T-helper 17 cell (primary cell): ENCODE measurements around the gene ACAN. TPM values are rescaled to one million over a fixed set of nuclear protein-coding genes. Genes with fewer than 3 reads are reported as not detected.

Source experiments
- ATAC-seq: fragments of 150-1000 bp; cut with Tn5 transposase; 2 replicates; pipeline ENCODE4 v1.10.0; 2021; ENCODE audit warnings: mild to moderate bottlenecking, moderate library complexity
- DNase-seq, 3 donors: peaks; one replicate each; pipeline versions ENCODE4 v3.0.0 to v3.0.0-alpha.2; 2020 to 2021
- H3K9me3 ChIP-seq: one replicate; pipeline ENCODE4 v1.7.0; 2013; ENCODE audit warnings: low read length, mild to moderate bottlenecking; ENCODE audit not compliant: control insufficient read depth, poor library complexity, severe bottlenecking
- H3K27ac Mint-ChIP-seq: one replicate; pipeline ENCODE4 v1.8.0; 2022; ENCODE audit warnings: mild to moderate bottlenecking, moderate library complexity, mixed read lengths
- H3K27me3 Mint-ChIP-seq: one replicate; pipeline ENCODE4 v1.8.0; 2022; ENCODE audit warnings: mixed read lengths
- H3K36me3 Mint-ChIP-seq: one replicate; pipeline ENCODE4 v1.8.0; 2022; ENCODE audit warnings: low read depth, mixed read lengths
- H3K4me1 Mint-ChIP-seq: one replicate; pipeline ENCODE4 v1.8.0; 2022; ENCODE audit warnings: mild to moderate bottlenecking, mixed read lengths
- H3K4me3 Mint-ChIP-seq: one replicate; pipeline ENCODE4 v1.8.0; 2022; ENCODE audit warnings: mild to moderate bottlenecking, moderate library complexity, mixed read lengths
- total RNA-seq, 4 donors: library from RNA in 2 of 4; stranded (reverse) in 2 of 4; gene quantifications; one replicate each; pipeline ENCODE4 v1.2.3 and lab custom pipeline; 2022 to 2026

Gene ACAN
- total RNA-seq (not detected), total RNA-seq (lab: John Stamatoyannopoulos, UW) (0 reads per million in 2 donors)

DNA sequence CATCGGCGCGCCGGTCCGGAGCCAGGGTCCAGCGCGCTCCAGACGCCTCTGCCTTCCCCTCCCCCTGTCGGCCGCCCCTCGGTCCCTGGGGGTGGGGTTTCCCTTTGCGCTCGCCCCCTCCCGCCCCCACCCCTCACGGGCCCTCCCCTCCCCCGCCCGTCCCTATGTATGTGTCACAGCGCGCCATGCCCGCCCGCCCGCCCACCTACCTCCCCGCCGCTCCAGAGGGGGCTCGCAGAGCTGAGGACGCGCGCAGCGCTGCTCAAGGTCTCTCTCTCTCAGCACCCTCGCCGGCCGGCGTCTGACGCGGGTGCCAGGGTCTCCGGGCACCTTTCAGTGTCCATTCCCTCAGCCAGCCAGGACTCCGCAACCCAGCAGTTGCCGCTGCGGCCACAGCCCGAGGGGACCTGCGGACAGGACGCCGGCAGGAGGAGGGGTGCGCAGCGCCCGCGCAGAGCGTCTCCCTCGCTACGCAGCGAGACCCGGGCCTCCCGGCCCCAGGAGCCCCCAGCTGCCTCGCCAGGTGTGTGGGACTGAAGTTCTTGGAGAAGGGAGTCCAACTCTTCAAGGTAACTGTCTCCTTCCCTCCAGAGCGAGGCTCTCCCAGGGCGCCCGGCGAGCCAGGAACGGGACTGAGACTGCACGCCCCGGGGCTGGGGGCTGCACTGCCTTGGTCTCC lies at the start of gene ACAN:
Gene ACAN, plus strand, starts transcription at position 196 of the 679 bp plus-strand sequence. CDS start 32,771 bp downstream, outside the sequence.
- Mint-ChIP-seq H3K4me3 (peak within 1 kb of the TSS; percentile 79), H3K4me1 (peaks cover 8% of the 10 kb centered on the region), H3K27ac (no peak within 1 kb of the TSS), H3K36me3 (peaks cover 8% of the 10 kb centered on the region), H3K27me3 (peaks cover 84% of the 10 kb centered on the region)
- H3K9me3 ChIP-seq = no peaks in the 10 kb centered on the region
- ATAC-seq = no peak
- DNase-seq = no peak

DNA sequence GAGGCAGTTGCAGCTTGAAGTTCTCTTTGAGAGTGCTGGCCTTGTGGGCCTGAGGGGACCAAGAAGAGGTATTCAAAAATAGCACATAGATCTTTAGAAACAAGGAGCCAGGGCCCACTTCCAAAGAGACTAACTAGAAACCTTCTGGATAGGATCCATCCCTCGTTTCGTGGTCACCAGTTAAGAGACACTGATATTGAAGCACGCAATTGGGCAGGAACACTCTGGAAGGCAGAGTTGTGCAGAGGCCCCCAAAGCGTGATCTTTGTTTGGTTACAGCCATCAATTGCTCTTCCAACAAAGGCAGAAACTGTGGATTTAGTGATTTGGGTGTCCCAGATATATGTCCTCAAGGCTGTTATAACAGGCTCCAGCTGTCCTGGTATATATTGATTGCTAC lies 46.7 kb upstream of the ACAN start:
- DNase-seq (no peak), ATAC-seq (no peak)
- no peak overlapping the region for H3K4me3 Mint-ChIP-seq
- H3K9me3 ChIP-seq = no peaks in the 10 kb centered on the region
- H3K27ac Mint-ChIP-seq = no peak overlapping the region
- peaks cover 24% of the 10 kb centered on the region for H3K27me3 Mint-ChIP-seq
- no peaks in the 10 kb centered on the region for H3K36me3 Mint-ChIP-seq
- no peaks in the 10 kb centered on the region for H3K4me1 Mint-ChIP-seq

DNA sequence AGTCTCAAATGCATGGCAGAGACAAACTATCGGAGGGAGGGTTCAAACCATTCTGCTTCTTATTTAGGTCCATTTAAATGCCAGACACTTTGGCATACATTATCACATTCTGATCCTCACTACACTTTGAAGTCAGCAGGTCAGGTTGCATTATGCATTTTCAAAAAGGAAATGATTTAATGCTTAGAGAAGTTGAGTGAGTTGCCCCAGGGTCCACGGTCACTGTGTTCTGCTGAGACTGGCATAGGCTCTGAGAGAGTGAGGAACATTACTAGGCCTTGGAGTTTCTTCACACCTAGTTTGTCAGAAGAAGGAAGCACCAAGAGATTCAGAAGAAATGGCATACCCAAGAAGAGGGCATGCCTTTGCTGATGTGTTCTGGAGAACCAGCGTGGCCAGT lies 46.3 kb upstream of the ACAN start:
- Mint-ChIP-seq H3K27ac (no peak overlapping the region), H3K4me3 (no peak overlapping the region), H3K27me3 (peaks cover 26% of the 10 kb centered on the region), H3K4me1 (no peaks in the 10 kb centered on the region), H3K36me3 (no peaks in the 10 kb centered on the region)
- ATAC-seq = no peak
- DNase-seq = no peak
- no peaks in the 10 kb centered on the region for H3K9me3 ChIP-seq

DNA sequence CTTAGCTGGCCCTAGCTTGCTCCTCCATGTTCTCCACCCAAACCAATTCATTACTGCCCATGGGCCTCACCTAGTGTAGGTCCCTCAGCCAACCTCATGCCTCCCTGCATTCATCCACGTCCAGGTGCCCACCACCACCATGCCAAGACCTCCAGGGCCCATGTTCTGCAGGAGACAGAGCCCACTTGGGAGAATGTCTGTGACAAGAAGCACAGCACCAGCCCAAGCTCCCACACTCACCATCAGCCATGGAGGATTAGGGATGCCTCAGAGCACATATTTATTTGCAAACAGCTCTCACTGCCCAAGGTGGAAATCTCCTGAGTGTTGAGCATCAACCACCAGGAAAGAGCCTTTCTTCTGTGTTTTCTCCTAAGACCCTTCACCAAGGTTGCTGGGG lies 43.4 kb upstream of the ACAN start:
- Mint-ChIP-seq H3K4me3 (no peak overlapping the region), H3K36me3 (no peaks in the 10 kb centered on the region)
- no peak for DNase-seq

DNA sequence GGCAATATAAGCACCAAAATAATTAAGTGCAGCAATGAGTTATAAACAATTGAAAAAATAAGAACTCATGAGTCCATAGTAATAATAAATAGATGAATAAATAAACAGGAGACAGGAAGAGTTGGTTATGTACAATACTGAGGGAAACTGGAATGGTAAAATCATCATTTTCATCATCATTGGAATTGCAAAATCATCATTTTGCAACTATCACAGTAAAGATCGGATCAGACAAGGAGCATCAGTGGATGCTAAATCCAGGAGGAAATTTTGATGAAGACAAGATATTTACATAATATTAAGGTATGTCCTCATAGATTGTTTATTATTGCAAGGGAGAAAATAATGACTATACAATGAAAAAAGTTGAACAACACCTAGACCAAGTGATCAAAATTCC lies 38.8 kb upstream of the ACAN start:
- ATAC-seq = no peak
- Mint-ChIP-seq H3K27me3 (peaks cover 21% of the 10 kb centered on the region), H3K4me3 (no peak overlapping the region)

More for the DNA sequence above, 43.4 kb upstream of the ACAN start:
- Mint-ChIP-seq H3K4me1 (no peaks in the 10 kb centered on the region), H3K27ac (no peak overlapping the region), H3K27me3 (peaks cover 25% of the 10 kb centered on the region)
- ATAC-seq = no peak
- H3K9me3 ChIP-seq = no peaks in the 10 kb centered on the region

DNA sequence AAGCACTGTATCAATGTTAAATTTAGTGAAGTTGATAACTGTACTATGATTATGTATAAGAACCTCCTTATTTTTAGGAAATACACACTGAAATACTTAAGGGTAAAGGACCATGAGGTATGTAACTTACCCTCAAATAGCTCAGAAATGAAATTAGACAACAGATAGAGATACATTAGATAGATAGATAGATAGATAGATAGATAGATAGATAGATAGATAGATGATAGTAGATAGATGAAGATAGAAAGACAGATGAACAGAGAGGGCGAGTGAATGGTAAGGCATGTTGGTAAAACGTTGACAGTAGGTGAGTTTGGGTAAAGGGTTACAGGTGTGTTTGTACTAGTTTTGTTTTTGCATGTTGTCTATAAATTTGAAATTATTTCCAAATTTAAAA lies 38.0 kb upstream of the ACAN start:
- H3K4me1 Mint-ChIP-seq = no peaks in the 10 kb centered on the region
- DNase-seq (no peak), ATAC-seq (no peak)
- no peak overlapping the region for H3K27ac Mint-ChIP-seq
- peaks cover 25% of the 10 kb centered on the region for H3K27me3 Mint-ChIP-seq
- H3K4me3 Mint-ChIP-seq = no peak overlapping the region
- no peaks in the 10 kb centered on the region for H3K9me3 ChIP-seq
- no peaks in the 10 kb centered on the region for H3K36me3 Mint-ChIP-seq

More for the DNA sequence above, 38.8 kb upstream of the ACAN start:
- DNase-seq = no peak
- Mint-ChIP-seq H3K27ac (no peak overlapping the region), H3K4me1 (no peaks in the 10 kb centered on the region), H3K36me3 (no peaks in the 10 kb centered on the region)
- H3K9me3 ChIP-seq = no peaks in the 10 kb centered on the region

DNA sequence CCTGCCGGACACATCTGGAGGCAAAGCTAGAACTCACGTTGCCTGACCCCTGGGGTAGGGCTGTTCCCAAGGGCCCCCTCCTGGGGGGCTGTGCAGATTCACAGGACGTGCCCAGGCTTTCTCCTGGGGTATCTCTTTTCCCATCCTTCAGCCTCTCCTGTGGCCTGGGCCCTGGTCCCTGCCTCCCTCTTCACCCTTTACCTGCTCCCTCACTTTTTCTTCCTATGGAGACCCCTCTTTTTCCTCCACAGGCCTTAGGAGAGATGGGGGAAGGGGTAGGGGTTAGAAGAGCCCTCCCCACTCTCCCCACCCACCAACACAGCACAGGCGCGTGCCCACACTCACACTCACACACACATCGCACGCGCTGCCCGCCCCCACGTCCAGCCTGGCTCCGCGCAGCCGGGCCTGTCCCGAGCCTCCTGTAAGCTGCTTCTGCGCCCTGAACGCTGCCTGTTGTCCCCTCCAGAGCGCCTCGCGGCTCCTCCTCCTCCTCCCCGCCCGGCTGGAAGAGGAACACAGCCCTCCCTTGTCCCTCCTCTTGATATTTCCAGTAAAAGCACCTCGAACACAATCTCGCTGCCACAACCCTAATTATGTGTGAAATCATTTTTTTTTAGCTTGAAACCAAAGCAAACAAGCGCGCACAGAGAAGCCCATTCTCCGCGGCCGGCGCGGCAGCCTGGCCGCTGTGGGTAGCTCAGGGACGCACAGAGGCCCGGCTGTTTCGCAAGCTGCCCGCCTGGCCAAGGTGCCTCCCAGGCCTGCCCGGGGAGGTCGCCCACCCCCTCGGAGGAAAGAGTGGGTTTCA lies 33.9 kb upstream of the ACAN start:
- no peak overlapping the region for H3K27ac Mint-ChIP-seq
- ATAC-seq (no peak), DNase-seq (no peak)
- H3K27me3 Mint-ChIP-seq = peaks cover 27% of the 10 kb centered on the region
- no peaks in the 10 kb centered on the region for H3K4me1 Mint-ChIP-seq
- H3K9me3 ChIP-seq = no peaks in the 10 kb centered on the region
- H3K4me3 Mint-ChIP-seq = no peak overlapping the region
- peaks cover 2% of the 10 kb centered on the region for H3K36me3 Mint-ChIP-seq

DNA sequence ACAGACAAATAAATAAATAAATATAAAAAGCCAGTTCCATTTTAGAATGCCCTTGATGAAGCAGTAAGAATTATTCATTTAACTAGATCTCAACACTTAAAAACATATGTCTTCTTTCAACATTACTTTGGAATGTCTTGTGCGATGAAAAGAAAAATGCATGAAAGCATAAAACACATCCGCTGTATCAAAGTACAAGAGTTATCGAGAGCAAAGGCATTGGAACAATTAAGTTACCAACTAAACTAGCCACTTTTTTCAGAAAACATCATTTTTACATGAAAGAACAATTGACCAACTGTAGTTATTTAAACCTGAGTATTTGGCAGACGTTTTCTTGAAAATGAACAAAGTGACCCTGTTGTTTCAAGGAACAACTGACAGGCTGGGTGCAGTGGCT lies 27.5 kb upstream of the ACAN start:
- peaks cover 2% of the 10 kb centered on the region for H3K9me3 ChIP-seq
- no peak for DNase-seq
- H3K4me3 Mint-ChIP-seq = no peak overlapping the region
- H3K36me3 Mint-ChIP-seq = peaks cover 2% of the 10 kb centered on the region
- no peak for ATAC-seq
- no peak overlapping the region for H3K27ac Mint-ChIP-seq
- peaks cover 26% of the 10 kb centered on the region for H3K27me3 Mint-ChIP-seq
- no peaks in the 10 kb centered on the region for H3K4me1 Mint-ChIP-seq

DNA sequence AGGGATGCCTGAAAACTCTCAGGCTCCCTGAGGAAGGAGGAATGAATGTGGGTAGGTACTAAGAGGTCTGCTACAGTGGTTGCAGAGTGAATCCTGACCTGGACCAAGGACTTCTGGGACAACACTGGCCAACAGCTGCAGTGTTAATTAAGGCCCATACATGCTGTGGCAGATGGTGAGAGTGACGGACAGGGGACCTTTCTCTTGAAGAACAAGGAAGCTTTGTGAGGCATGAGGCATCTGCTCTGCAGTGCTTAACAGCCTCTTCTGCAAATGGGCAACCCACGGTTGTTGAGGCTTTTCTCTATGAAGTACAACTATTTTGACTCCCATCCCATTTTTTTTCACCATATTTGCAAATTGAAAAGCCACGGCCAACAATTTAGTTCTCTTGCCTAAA lies 26.6 kb upstream of the ACAN start:
- peaks cover 2% of the 10 kb centered on the region for H3K9me3 ChIP-seq
- DNase-seq (no peak), ATAC-seq (no peak)
- no peaks in the 10 kb centered on the region for H3K4me1 Mint-ChIP-seq
- no peak overlapping the region for H3K27ac Mint-ChIP-seq
- no peak overlapping the region for H3K4me3 Mint-ChIP-seq
- H3K27me3 Mint-ChIP-seq = peaks cover 24% of the 10 kb centered on the region
- H3K36me3 Mint-ChIP-seq = peaks cover 2% of the 10 kb centered on the region

DNA sequence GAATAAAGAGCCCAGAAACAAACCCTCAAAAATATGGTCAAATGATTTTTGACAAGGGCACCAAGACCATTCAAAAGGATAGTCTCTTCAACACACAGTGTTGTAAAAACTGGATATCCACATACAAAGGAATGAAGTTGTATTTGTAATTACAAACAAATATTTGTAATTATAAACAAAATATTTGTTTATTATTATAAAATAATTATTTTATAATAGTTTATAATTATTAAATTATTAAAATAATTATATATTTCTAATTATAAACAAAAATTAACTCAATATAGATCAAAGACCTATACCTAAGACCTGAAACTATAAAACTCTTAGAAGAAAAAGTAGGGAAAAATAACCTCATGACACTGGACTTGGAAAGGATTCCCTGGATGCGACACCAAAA lies 23.3 kb upstream of the ACAN start:
- no peaks in the 10 kb centered on the region for H3K36me3 Mint-ChIP-seq
- H3K4me1 Mint-ChIP-seq = no peaks in the 10 kb centered on the region

DNA sequence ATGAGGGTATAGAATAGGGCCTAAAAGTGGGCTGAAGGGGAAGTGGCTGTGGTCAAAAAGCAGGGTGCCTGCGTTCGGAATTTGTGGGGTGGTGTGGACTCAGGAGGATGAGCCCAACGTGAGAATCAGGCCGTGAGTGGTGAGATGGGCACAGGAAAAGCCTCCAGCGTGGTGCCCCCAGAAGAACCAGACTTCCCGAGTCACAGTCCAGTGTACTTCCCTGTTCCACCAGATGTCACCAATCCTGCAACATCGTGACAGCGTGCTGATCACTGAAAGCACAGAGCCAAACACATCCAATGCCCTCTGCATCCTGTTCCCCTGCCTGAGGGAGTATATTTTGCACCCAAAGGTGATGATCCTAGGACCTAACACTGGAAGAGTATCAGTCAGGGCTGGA lies 20.8 kb upstream of the ACAN start:
- H3K4me1 Mint-ChIP-seq = no peaks in the 10 kb centered on the region
- H3K36me3 Mint-ChIP-seq = no peaks in the 10 kb centered on the region
- DNase-seq (no peak), ATAC-seq (no peak)
- H3K4me3 Mint-ChIP-seq = no peak overlapping the region
- no peak overlapping the region for H3K27ac Mint-ChIP-seq
- H3K9me3 ChIP-seq = no peaks in the 10 kb centered on the region
- peaks cover 37% of the 10 kb centered on the region for H3K27me3 Mint-ChIP-seq

More for the DNA sequence above, 23.3 kb upstream of the ACAN start:
- Mint-ChIP-seq H3K27ac (no peak overlapping the region), H3K4me3 (no peak overlapping the region), H3K27me3 (peaks cover 36% of the 10 kb centered on the region)
- ATAC-seq = no peak
- H3K9me3 ChIP-seq = peaks cover 2% of the 10 kb centered on the region
- no peak for DNase-seq

DNA sequence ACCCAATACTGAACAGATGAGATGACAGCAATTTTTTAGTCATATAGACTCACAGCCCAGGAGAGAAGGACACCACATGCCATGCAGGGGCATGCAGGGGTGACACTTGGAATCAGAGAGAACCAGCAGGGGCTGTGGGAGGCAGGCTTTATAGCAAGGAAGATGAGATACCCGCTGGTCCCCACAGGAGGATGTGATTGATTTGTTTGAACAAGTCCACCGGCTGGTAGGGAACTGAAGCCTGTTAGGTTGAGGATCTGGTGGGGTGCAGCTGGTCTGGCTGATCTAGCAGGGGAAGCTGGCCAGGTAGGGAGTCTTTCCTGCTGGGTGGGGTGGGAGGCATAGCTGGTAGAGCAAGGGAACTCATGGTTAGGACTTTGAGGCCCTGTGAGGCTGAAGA lies 18.0 kb upstream of the ACAN start:
- H3K27ac Mint-ChIP-seq = no peak overlapping the region
- DNase-seq (no peak), ATAC-seq (no peak)
- H3K4me3 Mint-ChIP-seq = no peak overlapping the region
- H3K27me3 Mint-ChIP-seq = peaks cover 30% of the 10 kb centered on the region
- no peaks in the 10 kb centered on the region for H3K36me3 Mint-ChIP-seq
- no peaks in the 10 kb centered on the region for H3K9me3 ChIP-seq
- no peaks in the 10 kb centered on the region for H3K4me1 Mint-ChIP-seq

DNA sequence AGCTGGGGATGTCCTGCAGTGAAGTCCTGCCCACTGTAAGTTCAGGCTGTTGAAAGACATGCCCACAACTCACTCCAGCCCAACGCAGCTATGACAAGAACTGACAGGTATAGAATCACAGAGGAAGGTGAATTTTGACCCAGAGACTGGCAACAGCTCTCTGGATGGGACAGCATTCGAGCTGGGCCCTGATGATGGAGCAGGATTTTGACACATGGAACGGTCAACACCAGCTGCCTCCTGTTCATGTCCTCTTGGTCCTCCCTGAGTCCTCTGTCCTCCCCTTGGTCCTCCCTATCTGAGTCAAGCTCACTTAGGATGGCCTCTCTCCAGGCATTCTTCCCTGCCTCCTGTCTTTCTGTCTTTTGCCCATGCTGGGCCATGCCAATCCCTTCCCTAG lies 15.2 kb upstream of the ACAN start:
- H3K4me1 Mint-ChIP-seq = no peaks in the 10 kb centered on the region
- H3K36me3 Mint-ChIP-seq = peaks cover 3% of the 10 kb centered on the region
- no peaks in the 10 kb centered on the region for H3K9me3 ChIP-seq
- no peak overlapping the region for H3K27ac Mint-ChIP-seq
- ATAC-seq (no peak), DNase-seq (no peak)
- H3K4me3 Mint-ChIP-seq = no peak overlapping the region
- peaks cover 32% of the 10 kb centered on the region for H3K27me3 Mint-ChIP-seq

DNA sequence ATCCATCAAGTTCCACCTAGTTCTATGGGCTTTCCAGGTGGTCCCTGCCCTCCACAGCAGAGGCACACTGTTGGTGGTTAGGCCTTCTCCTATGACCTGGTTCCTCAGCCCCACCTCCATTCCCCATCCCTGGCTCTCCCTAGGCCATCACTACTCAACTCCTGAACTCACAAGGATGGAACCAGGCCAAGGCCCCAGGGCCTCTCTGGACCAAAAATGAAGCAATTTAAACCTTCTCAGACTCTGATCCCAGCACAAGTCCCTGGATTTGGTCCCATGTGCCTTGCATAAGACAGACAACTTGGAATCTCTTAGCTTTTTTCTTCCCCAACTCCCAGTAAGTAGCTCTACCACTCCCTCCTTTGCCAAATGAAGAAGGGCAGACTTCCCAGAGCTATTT lies 14.4 kb upstream of the ACAN start:
- DNase-seq (no peak), ATAC-seq (no peak)
- H3K27ac Mint-ChIP-seq = no peak overlapping the region
- H3K4me1 Mint-ChIP-seq = no peaks in the 10 kb centered on the region
- H3K27me3 Mint-ChIP-seq = peaks cover 40% of the 10 kb centered on the region
- no peaks in the 10 kb centered on the region for H3K9me3 ChIP-seq
- peaks cover 3% of the 10 kb centered on the region for H3K36me3 Mint-ChIP-seq
- no peak overlapping the region for H3K4me3 Mint-ChIP-seq
